Activated CD8-positive, alpha-beta memory T cell treated with anti-CD3 and anti-CD28 coated beads for 36 hours (primary cell): Measurements from ENCODE around the gene DNAH17. TPM values are rescaled to one million over a fixed set of nuclear protein-coding genes. Genes with fewer than 3 reads are reported as not detected.

ENCODE experiments used
- CTCF ChIA-PET: fragments of 350-600 bp; sonication (Branson Sonifier 250); formaldehyde crosslinking; loops from one replicate; lab custom pipeline; 2021; ENCODE audit warnings: antibody characterized with exemption; lab: Charles Lee
- POLR2A ChIA-PET: fragments of 350-600 bp; sonication (Branson Sonifier 250); formaldehyde crosslinking; loops from one replicate; lab custom pipeline; 2021; ENCODE audit warnings: antibody characterized with exemption; lab: Charles Lee
- total RNA-seq, 2 experiments: library from RNA; stranded (reverse); gene quantifications; one replicate each; pipeline ENCODE4 v1.2.3, GENCODE V29; 2021

DNAH17 gene
- total RNA-seq, 2 experiments from 2014 or later = 0.08 to 0.10 TPM

GRCh38 chr17:78416791-78417530 lies 160.2 kb downstream of the DNAH17 start:
- CTCF ChIA-PET = interaction anchor here (0.6 to 3.0 kb wide), 4 partner anchors 56 to 166 kb away, joined by 3 to 16 read pairs (median 4); no protein-coding TSS in a partner anchor
- POLR2A ChIA-PET = no interaction called here

GRCh38 chr17:78415821-78416711 lies 161.1 kb downstream of the DNAH17 start:
- POLR2A ChIA-PET = no interaction called here
- CTCF ChIA-PET = interaction anchor here (1.3 to 3.0 kb wide), 2 partner anchors 55 to 125 kb away, joined by 4 to 16 read pairs; no protein-coding TSS in a partner anchor

GRCh38 chr17:78414178-78415162 lies 162.7 kb downstream of the DNAH17 start:
- ChIA-PET CTCF (interaction anchor here (1.0 to 1.3 kb wide), 3 partner anchors 9 to 63 kb away, joined by 3 to 4 read pairs (median 3); no protein-coding TSS in a partner anchor), POLR2A (no interaction called here)

GRCh38 chr17:78412403-78412802 lies 164.8 kb downstream of the DNAH17 start:
- CTCF ChIA-PET = interaction anchor here (0.6 to 1.7 kb wide), 7 partner anchors 10 to 219 kb away, joined by 3 to 5 read pairs (median 4); partner anchors contain the start of gene PGS1
- POLR2A ChIA-PET = interaction anchor here (0.9 to 1.1 kb wide), 3 partner anchors 28 to 150 kb away, joined by 4 to 7 read pairs (median 7); no protein-coding TSS in a partner anchor

- CTCF ChIA-PET = interaction anchor here (1.5 to 1.9 kb wide), 3 partner anchors 11 to 64 kb away, joined by 4 to 7 read pairs (median 5); no protein-coding TSS in a partner anchor
These were observed 165.8 kb downstream of the DNAH17 start for GRCh38 chr17:78411241-78411857.

GRCh38 chr17:78409191-78409928 lies 167.8 kb downstream of the DNAH17 start:
- ChIA-PET CTCF (interaction anchor here (1.9 kb wide), 1 partner anchor 13 kb away, joined by 7 read pairs; no protein-coding TSS in a partner anchor), POLR2A (no interaction called here)

More at GRCh38 chr17:78411241-78411857, 165.8 kb downstream of the DNAH17 start:
- POLR2A ChIA-PET = no interaction called here

GRCh38 chr17:78408476-78409050 lies 168.6 kb downstream of the DNAH17 start:
- ChIA-PET POLR2A (no interaction called here), CTCF (interaction anchor here (1.3 kb wide), 1 partner anchor 17 kb away, joined by 3 read pairs; no protein-coding TSS in a partner anchor)

- POLR2A ChIA-PET = interaction anchor here (0.5 kb wide), 1 partner anchor 1741 kb away, joined by 6 read pairs; no protein-coding TSS in a partner anchor
- CTCF ChIA-PET = interaction anchor here (1.3 kb wide), 1 partner anchor 16 kb away, joined by 3 read pairs; no protein-coding TSS in a partner anchor
These were observed 169.7 kb downstream of the DNAH17 start for GRCh38 chr17:78407387-78408000.

GRCh38 chr17:78406920-78407319 lies 170.3 kb downstream of the DNAH17 start:
- ChIA-PET CTCF (no interaction called here), POLR2A (interaction anchor here (0.5 kb wide), 1 partner anchor 1741 kb away, joined by 6 read pairs; no protein-coding TSS in a partner anchor)

GRCh38 chr17:78406396-78406795 lies 170.8 kb downstream of the DNAH17 start:
- CTCF ChIA-PET = no interaction called here
- POLR2A ChIA-PET = no interaction called here

- ChIA-PET CTCF (interaction anchor here (1.1 kb wide), 1 partner anchor 15 kb away, joined by 3 read pairs; no protein-coding TSS in a partner anchor), POLR2A (interaction anchor here (0.6 kb wide), 1 partner anchor 81 kb away, joined by 4 read pairs; no protein-coding TSS in a partner anchor)
These were observed 173.4 kb downstream of the DNAH17 start for GRCh38 chr17:78403822-78404221.

GRCh38 chr17:78401891-78402290 lies 175.3 kb downstream of the DNAH17 start:
- ChIA-PET POLR2A (no interaction called here), CTCF (interaction anchor here (1.0 kb wide), 1 partner anchor 20 kb away, joined by 3 read pairs; no protein-coding TSS in a partner anchor)

- ChIA-PET CTCF (interaction anchor here (1.0 kb wide), 1 partner anchor 21 kb away, joined by 3 read pairs; no protein-coding TSS in a partner anchor), POLR2A (no interaction called here)
These were observed 175.9 kb downstream of the DNAH17 start for GRCh38 chr17:78401246-78401645.

- CTCF ChIA-PET = no interaction called here
- POLR2A ChIA-PET = no interaction called here
These were observed 176.5 kb downstream of the DNAH17 start for GRCh38 chr17:78400581-78401240.

- ChIA-PET CTCF (interaction anchor here (1.2 kb wide), 1 partner anchor 22 kb away, joined by 3 read pairs; no protein-coding TSS in a partner anchor), POLR2A (no interaction called here)
These were observed 177.5 kb downstream of the DNAH17 start for GRCh38 chr17:78399693-78400144.
